NCI-H2227 treated with DMSO at 0.1 percent for 48 hours (cell line): Measurements from ENCODE around the gene NUDC.
A peak's percentile ranks its signal among the peaks of the same experiment; 100 is the strongest.
"Not testable (repeated sequence)": the region's sequence is repeated elsewhere in the genome, so short reads cannot be mapped to it uniquely, and the experiment has no call there.

Source experiments
- DNase-seq: peaks from one replicate; lab custom pipeline; 2025; lab: John Stamatoyannopoulos, UW

NUDC gene

DNA sequence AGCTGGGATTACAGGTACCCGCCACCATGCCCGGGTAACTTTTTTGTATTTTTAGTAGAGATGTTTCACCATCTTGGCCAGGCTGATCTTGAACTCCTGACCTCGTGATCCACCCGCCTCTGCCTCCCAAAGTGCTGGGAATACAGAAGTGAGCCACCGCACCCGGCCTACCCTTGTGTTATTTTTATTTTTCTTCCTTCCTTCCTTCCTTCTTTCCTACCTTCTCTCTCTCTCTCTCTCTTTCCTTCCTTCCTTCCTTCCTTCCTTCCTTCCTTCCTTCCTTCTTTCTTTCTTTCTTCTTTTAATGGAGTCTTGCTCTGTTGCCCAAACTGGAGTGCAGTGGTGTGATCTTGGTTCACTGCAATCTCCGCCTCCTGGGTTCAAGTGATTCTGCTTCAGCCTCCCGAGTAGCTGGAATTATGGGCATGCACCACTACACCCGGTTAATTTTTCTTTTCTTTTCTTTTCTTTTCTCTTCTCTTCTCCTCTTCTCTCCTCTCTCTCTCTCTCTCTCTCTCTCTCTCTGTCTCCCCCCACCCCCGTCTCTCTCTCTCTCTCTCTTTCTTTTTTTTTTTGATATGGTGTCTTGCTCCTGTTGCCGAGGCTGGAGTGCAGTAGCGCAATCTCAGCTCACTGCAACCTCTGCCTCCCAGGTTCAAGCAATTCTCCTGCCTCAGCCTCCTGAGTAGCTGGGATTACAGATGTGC is 68.0 kb downstream of the NUDC start:
- DNase-seq = not testable (repeated sequence)

DNA sequence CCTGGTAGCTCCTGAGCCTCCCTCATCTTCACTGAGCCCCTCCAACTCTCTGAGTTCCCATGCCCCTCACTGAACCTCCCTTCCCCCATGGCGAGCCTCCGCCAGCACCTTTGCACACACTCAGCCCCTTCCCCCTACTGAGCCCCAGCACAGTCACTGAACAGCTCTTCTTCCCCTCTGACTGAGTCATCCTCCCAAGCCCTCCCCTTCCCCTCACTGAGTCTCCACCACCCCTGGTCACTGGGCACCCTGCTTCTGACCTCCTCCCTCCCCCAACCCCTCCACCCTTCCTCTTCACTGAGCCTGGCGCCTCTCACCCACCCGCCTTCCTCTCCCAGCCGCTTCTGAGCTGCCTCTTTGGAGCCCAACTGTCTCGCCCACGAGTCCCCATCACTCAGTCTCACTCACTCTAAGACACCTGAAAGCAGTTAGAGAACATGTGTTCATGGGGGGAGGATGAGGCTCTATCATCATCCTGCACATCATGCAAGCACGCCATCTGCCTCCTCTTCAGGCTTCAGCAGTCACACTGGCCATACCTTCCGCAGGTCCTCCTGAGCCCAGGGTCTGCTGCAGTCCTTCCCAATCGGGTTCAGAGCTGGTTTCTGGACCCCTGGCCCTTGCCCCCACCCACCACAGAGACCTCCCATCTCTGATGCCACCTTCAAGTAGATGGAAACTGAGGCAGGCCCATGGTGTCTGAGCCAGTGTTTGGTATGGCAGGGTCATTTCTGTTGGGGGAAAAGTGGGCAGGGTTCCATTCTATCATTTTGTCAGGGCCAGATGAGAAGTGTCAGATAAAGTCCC is 70.0 kb downstream of the NUDC start:
- DNase-seq = no peak

DNA sequence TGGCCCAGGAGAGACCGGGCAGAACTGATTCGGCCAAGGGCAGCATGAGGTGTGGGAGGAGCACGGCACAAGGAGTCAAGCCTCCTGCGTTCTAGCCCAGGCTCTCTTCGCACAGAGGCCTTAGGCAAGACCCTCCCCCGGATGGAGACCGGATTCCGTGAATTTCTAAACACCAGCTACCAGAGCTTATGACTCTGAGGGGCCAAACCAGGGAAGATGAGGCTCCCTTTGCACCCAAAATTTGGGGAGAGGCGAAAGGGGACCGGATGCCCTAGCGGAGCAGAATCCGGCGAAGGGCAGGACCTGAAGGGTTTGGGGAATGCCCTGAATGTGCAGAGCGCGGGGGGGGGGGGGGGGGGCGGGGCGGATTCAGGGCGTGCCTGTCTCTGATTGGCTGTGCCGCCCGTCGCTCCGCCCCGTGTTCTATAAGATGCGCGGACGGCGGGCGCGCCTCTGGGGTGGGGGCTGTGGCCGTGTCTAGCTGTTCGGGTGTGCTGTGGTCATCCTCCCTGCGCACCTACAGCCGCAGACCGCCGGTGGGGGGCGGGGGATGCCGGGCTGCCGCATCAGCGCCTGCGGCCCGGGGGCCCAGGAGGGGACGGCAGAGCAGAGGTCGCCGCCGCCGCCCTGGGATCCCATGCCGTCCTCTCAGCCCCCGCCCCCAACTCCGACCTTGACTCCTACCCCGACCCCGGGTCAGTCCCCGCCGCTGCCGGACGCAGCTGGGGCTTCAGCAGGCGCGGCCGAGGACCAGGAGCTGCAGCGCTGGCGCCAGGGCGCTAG is 71.9 kb downstream of the NUDC start, which contains the start of gene TRNP1:
TRNP1 (plus strand) TSS at position 456 of the 783 bp plus-strand sequence; CDS start at position 551, 95 bp downstream.
- peak; percentile 80 for DNase-seq

DNA sequence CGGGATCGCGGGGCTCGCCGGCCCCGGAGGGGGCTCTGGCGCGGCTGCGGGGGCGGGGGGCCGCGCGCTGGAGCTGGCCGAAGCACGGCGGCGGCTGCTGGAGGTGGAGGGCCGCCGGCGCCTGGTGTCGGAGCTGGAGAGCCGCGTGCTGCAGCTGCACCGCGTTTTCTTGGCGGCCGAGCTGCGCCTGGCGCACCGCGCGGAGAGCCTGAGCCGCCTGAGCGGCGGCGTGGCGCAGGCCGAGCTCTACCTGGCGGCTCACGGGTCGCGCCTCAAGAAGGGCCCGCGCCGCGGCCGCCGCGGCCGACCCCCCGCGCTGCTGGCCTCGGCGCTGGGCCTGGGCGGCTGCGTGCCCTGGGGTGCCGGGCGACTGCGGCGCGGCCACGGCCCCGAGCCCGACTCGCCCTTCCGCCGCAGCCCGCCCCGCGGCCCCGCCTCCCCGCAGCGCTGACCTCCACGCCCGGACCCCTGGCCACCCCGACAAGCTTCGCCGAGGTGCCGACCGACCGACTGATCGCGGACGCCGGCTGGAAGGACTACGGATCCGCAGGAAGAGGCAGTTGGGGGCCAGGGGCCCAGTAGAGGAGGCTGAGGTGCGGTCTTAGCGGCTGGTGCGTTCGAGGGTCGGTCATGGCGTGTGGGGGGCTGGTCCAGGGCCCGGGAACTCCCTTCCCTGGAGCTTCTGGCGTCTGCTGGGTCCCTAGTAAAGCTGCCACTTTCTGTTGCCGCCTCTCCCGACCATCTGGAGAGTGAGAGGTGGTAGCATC is 72.7 kb downstream of the NUDC start:
- DNase-seq = no peak

DNA sequence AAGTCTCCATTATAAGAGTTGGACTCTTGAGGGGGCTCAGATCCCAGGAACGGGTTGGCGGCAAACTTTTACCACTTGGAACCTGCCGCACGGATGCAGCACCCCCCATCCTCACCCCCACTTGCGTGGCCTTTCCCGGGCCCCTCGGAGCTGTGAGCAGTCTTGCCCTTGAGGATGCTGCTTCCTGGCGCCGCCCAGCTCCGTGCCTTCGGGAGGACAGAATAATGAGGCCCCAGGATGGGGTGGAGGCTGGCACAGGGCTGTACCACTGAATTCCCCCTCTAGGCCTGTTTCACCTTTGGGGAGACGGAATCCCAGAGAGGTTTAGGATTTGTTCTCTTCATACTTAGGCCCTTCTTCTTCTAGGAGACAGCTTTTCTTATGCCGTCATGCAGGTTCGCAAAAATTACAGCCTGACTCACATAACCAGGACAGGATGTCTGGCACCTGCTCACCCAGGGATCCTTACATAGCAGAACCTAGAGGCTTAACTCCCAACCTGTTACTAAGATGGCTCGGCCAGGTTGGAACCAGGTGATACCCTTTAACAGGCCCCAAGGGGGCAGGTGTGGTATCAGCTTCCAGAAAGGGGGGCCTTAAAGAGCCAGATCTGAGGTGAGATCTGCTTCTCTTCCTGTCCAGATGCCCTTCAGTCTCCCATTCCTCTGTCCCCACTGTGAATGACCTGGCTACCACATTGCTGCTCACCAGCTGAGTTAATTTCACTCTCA is 73.4 kb downstream of the NUDC start:
- DNase-seq = no peak

DNA sequence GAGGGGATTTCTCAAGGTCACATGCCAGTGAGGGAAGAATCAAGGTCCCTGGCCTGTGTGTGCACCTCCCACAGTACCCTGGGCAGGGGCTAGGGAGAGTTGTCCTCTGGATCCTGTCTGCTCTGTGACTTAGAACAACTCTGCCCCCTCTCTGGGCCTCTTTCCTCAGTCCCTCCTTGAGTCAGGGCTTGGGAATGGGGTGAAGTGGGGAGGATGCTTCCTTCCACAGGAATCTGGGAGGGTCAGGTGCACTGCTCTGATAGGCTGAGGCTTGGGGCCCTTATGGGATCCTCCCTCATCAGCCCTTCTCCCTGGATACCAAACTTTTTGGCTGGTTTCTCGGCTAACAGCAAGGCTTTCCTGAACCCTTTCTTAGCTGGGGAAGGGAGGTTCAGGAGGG is 74.5 kb downstream of the NUDC start:
- no peak for DNase-seq
